ENCODE results near the gene CCDC188. TPM values are rescaled to one million over a fixed set of nuclear protein-coding genes. Genes with fewer than 3 reads are reported as not detected.

CCDC188 gene
- total and polyA plus RNA-seq, 2 of the 8 experiments (the other 6 are each of a cell fraction or from before 2014, with no cell fraction given), result not detected

GRCh38 chr22:20116951-20117632 is 33.8 kb downstream of the CCDC188 start, which contains the start of gene TRMT2A (continued):
- TF ChIP-seq NRF1 (IDR thresholded peaks at IDR 0.05; ENCODE audit: low read depth, low read length) (peak; percentile 61), PHF8 (conservative IDR thresholded peaks at IDR 0.05; ENCODE audit: low read depth, low read length) (peak; percentile 65), KDM5A (IDR thresholded peaks at IDR 0.05; ENCODE audit: low read length) (peak; percentile 76; the same call in 1 of the 2 replicates), NANOG (IDR thresholded peaks at IDR 0.05; ENCODE audit: insufficient read depth, low read depth, low read length, poor library complexity, severe bottlenecking) (no peak), BCL11A (IDR thresholded peaks at IDR 0.05; ENCODE audit: low read depth in 2 of 2, low read length in 2 of 2) (no peak), KDM1A (IDR thresholded peaks at IDR 0.05; ENCODE audit: borderline replicate concordance, low read length) (no peak), CBX5 (IDR thresholded peaks at IDR 0.05; ENCODE audit: low read depth, low read length) (no peak), BACH1 (IDR thresholded peaks at IDR 0.05; ENCODE audit: low read length) (peak; percentile 20; the same call in 1 of the 2 replicates), ASH2L (IDR thresholded peaks at IDR 0.05; ENCODE audit: low read length) (no peak), POLR2A (IDR thresholded peaks at IDR 0.05; ENCODE audit: control extremely low read depth in 1 of 2, low read depth in 2 of 2, low read length in 2 of 2) (peak; percentile 22 to 44; a peak in 2 of 3 replicates), CTBP2 (IDR thresholded peaks at IDR 0.05; ENCODE audit: borderline replicate concordance, insufficient read depth, insufficient read length, low read length) (no peak), SIX5 (IDR thresholded peaks at IDR 0.05; ENCODE audit: low read depth, low read length) (peak; percentile 20; the same call in 1 of the 2 replicates), POLR2AphosphoS5 (IDR thresholded peaks at IDR 0.05; ENCODE audit: low read depth, low read length) (no peak; the same call in none of the 2 replicates), TCF12 (IDR thresholded peaks at IDR 0.05; ENCODE audit: low read depth, low read length) (no peak), SAP30 (IDR thresholded peaks at IDR 0.05; ENCODE audit: insufficient read depth, insufficient replicate concordance, low read length) (no peak), CBX8 (IDR thresholded peaks at IDR 0.05; ENCODE audit: borderline replicate concordance, low read depth, low read length) (no peak), POU5F1 (IDR thresholded peaks at IDR 0.05; ENCODE audit: low read depth, low read length) (no peak), CEBPB (IDR thresholded peaks at IDR 0.05; ENCODE audit: low read depth, low read length) (no peak), SP4 (IDR thresholded peaks at IDR 0.05; ENCODE audit: low read length) (peak; percentile 52; the same call in 1 of the 2 replicates), MAX (IDR thresholded peaks at IDR 0.05) (peak; percentile 97; the same call in 1 of the 2 replicates), RAD21 (IDR thresholded peaks at IDR 0.05 in 1 of 2, conservative IDR thresholded peaks at IDR 0.05 in 1 of 2; ENCODE audit: low read depth in 2 of 2, low read length in 2 of 2) (no peak)
- TF ChIP-seq, protein P1, sequence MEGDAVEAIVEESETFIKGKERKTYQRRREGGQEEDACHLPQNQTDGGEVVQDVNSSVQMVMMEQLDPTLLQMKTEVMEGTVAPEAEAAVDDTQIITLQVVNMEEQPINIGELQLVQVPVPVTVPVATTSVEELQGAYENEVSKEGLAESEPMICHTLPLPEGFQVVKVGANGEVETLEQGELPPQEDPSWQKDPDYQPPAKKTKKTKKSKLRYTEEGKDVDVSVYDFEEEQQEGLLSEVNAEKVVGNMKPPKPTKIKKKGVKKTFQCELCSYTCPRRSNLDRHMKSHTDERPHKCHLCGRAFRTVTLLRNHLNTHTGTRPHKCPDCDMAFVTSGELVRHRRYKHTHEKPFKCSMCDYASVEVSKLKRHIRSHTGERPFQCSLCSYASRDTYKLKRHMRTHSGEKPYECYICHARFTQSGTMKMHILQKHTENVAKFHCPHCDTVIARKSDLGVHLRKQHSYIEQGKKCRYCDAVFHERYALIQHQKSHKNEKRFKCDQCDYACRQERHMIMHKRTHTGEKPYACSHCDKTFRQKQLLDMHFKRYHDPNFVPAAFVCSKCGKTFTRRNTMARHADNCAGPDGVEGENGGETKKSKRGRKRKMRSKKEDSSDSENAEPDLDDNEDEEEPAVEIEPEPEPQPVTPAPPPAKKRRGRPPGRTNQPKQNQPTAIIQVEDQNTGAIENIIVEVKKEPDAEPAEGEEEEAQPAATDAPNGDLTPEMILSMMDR (IDR thresholded peaks at IDR 0.05; ENCODE audit: control extremely low read depth in 1 of 3, insufficient read depth in 1 of 3, low read depth in 1 of 3, low read length in 3 of 3), result peak; percentile 19 to 23 (median 23)
